IMR-90 (cell line): ENCODE data around the gene YPEL3. TPM values are rescaled to one million over a fixed set of nuclear protein-coding genes. Genes with fewer than 3 reads are reported as not detected.

Experiments used
- ATAC-seq: fragments of 200-7000 bp; cut with Tn5 transposase; 2 replicates; pipeline ENCODE4 v1.9.1; 2020; ENCODE audit warnings: low read depth, mild to moderate bottlenecking, moderate library complexity
- BruUV-seq: library from RNA; stranded (reverse); fragments of 400-500 nt; replicated peaks from 2 replicates; lab custom pipeline; 2021; lab: Mats Ljungman, UMichigan
- CTCF ChIA-PET: fragments of 300-600 bp; formaldehyde crosslinking; extraction: SDS; loops from one replicate; lab custom pipeline; 2021; ENCODE audit warnings: antibody characterized with exemption; lab: Yijun Ruan, JAX
- POLR2A ChIA-PET: fragments of 300-600 bp; sonication (Branson Sonifier 250); formaldehyde crosslinking; loops from one replicate; lab custom pipeline; 2022; ENCODE audit warnings: antibody characterized with exemption; ENCODE audit not compliant: unreplicated experiment; lab: Charles Lee
- DNase-seq: peaks from one replicate; pipeline ENCODE4 v3.0.0; 2013
- H2AFZ ChIP-seq: replicated peaks from 2 replicates; pipeline ENCODE3; 2013; ENCODE audit warnings: low read length, mild to moderate bottlenecking; ENCODE audit not compliant: poor library complexity
- H2AK5ac ChIP-seq: 2 replicates; pipeline ENCODE4 v1.6.1; 2013; ENCODE audit warnings: low read depth, low read length, inconsistent platforms
- H2AK9ac ChIP-seq: replicated peaks from 2 replicates; pipeline ENCODE3; 2013; ENCODE audit warnings: mild to moderate bottlenecking, low read depth, low read length, moderate library complexity; ENCODE audit not compliant: poor library complexity
- H2BK120ac ChIP-seq: 2 replicates; pipeline ENCODE4 v1.6.1; 2013; ENCODE audit warnings: low read depth, low read length, inconsistent platforms
- H2BK15ac ChIP-seq: 3 replicates; pipeline ENCODE4 v1.6.1; 2013; ENCODE audit warnings: low read depth, low read length, inconsistent platforms
- H2BK20ac ChIP-seq: 2 replicates; pipeline ENCODE4 v1.6.1; 2013; ENCODE audit warnings: low read depth, mild to moderate bottlenecking, inconsistent platforms, low read length, moderate library complexity
- H2BK5ac ChIP-seq: 2 replicates; pipeline ENCODE4 v1.6.1; 2013; ENCODE audit warnings: mild to moderate bottlenecking, low read depth, low read length, inconsistent platforms; ENCODE audit not compliant: poor library complexity, severe bottlenecking
- H3K14ac ChIP-seq: replicated peaks from 2 replicates; pipeline ENCODE4 v1.6.1; 2013; ENCODE audit warnings: low read depth, low read length, inconsistent platforms
- H3K18ac ChIP-seq: 2 replicates; pipeline ENCODE4 v1.6.1; 2013; ENCODE audit warnings: low read depth, low read length, control low read depth
- H3K23ac ChIP-seq: 2 replicates; pipeline ENCODE4 v1.6.1; 2013; ENCODE audit warnings: low read depth, low read length, inconsistent platforms
- H3K27ac ChIP-seq: 2 replicates; pipeline ENCODE4 v1.5.1; 2013; ENCODE audit warnings: mild to moderate bottlenecking, control low read depth, low read length; ENCODE audit not compliant: insufficient read depth
- H3K27me3 ChIP-seq: 2 replicates; pipeline ENCODE4 v1.6.1; 2013; ENCODE audit warnings: low read length; ENCODE audit not compliant: control insufficient read depth, insufficient read depth
- H3K36me3 ChIP-seq: 2 replicates; pipeline ENCODE4 v1.6.1; 2013; ENCODE audit warnings: low read length, mixed read lengths; ENCODE audit not compliant: control insufficient read depth, insufficient read depth
- H3K4ac ChIP-seq: 2 replicates; pipeline ENCODE4 v1.6.1; 2013; ENCODE audit warnings: low read depth, low read length, inconsistent platforms
- H3K4me1 ChIP-seq: 2 replicates; pipeline ENCODE4 v1.6.1; 2013; ENCODE audit warnings: low read length, mixed read lengths; ENCODE audit not compliant: control insufficient read depth, insufficient read depth
- H3K4me2 ChIP-seq: 2 replicates; pipeline ENCODE4 v1.6.1; 2013; ENCODE audit warnings: low read depth, mild to moderate bottlenecking, control low read depth, low read length, moderate library complexity
- H3K4me3 ChIP-seq: 2 replicates; pipeline ENCODE4 v1.5.1; 2013; ENCODE audit warnings: low read depth, mild to moderate bottlenecking, control low read depth, low read length, moderate library complexity; ENCODE audit not compliant: insufficient read depth
- H3K56ac ChIP-seq: 2 replicates; pipeline ENCODE4 v1.6.1; 2013; ENCODE audit warnings: low read length, inconsistent platforms; ENCODE audit not compliant: insufficient read depth; ENCODE audit errors: extremely low read depth
- H3K79me1 ChIP-seq, 2 experiments: 2 replicates each; pipeline ENCODE4 v1.6.1; 2013; ENCODE audit warnings: low read length in 2 of 2, inconsistent platforms in 1 of 2, low read depth in 1 of 2
- H3K9ac ChIP-seq: 2 replicates; pipeline ENCODE4 v1.6.1; 2013; ENCODE audit warnings: low read depth, low read length, control low read depth
- H3K9me1 ChIP-seq: 2 replicates; pipeline ENCODE4 v1.6.1; 2013; ENCODE audit warnings: low read length, inconsistent platforms; ENCODE audit not compliant: insufficient read depth
- H3K9me3 ChIP-seq: 2 replicates; pipeline ENCODE4 v1.6.1; 2013; ENCODE audit warnings: low read length; ENCODE audit not compliant: control insufficient read depth, insufficient read depth
- H4K20me1 ChIP-seq: 2 replicates; pipeline ENCODE4 v1.6.1; 2013; ENCODE audit warnings: low read length, inconsistent platforms; ENCODE audit not compliant: insufficient read depth
- H4K5ac ChIP-seq: 2 replicates; pipeline ENCODE4 v1.6.1; 2013; ENCODE audit warnings: mild to moderate bottlenecking, low read depth, low read length, control low read depth
- H4K8ac ChIP-seq, 2 experiments: 2 replicates each; pipeline ENCODE4 v1.6.1; 2013; ENCODE audit warnings: low read depth in 2 of 2, low read length in 2 of 2, control low read depth in 1 of 2, inconsistent platforms in 1 of 2
- H4K91ac ChIP-seq: 2 replicates; pipeline ENCODE4 v1.6.1; 2013; ENCODE audit warnings: low read depth, low read length, inconsistent platforms; ENCODE audit not compliant: insufficient read depth
- CEBPB ChIP-seq: IDR thresholded peaks from 2 replicates; pipeline ENCODE4 v1.6.1; 2012; ENCODE audit warnings: low read depth, low read length, improper control_type of control experiment
- CHD1 ChIP-seq: IDR thresholded peaks from 2 replicates; pipeline ENCODE4 v1.6.1; 2012; ENCODE audit warnings: low read depth, low read length, improper control_type of control experiment
- FOS ChIP-seq: fragments of 150-350 bp; IDR thresholded peaks from 2 replicates; pipeline ENCODE4 v1.6.1; 2016; ENCODE audit warnings: low read depth, low read length
- MAFK ChIP-seq: IDR thresholded peaks from 2 replicates; pipeline ENCODE4 v1.6.1; 2012; ENCODE audit warnings: low read depth, low read length, improper control_type of control experiment
- MAZ ChIP-seq: IDR thresholded peaks from 2 replicates; pipeline ENCODE4 v1.6.1; 2012; ENCODE audit warnings: low read depth, mild to moderate bottlenecking, low read length, improper control_type of control experiment, moderate library complexity, borderline replicate concordance
- MXI1 ChIP-seq: IDR thresholded peaks from 2 replicates; pipeline ENCODE4 v1.6.1; 2012; ENCODE audit warnings: low read depth, mild to moderate bottlenecking, low read length, moderate library complexity, borderline replicate concordance
- POLR2A ChIP-seq: IDR thresholded peaks from 2 replicates; pipeline ENCODE4 v1.6.1; 2012; ENCODE audit warnings: mild to moderate bottlenecking, low read depth, low read length
- RCOR1 ChIP-seq: IDR thresholded peaks from 2 replicates; pipeline ENCODE4 v1.6.1; 2012; ENCODE audit warnings: mild to moderate bottlenecking, low read length, improper control_type of control experiment; ENCODE audit not compliant: insufficient replicate concordance
- dilution Hi-C: fragments of 300-500 bp; cut with HindIII; formaldehyde crosslinking; loops from one replicate; pipeline ENCODE4 v1.14.3; 2018; ENCODE audit warnings: low sequenced_read_pairs; ENCODE audit not compliant: unreplicated experiment
- in situ Hi-C: fragments of 300-500 bp; cut with MboI; formaldehyde crosslinking; loops from 3 replicates; pipeline ENCODE4 v1.14.3; 2019; ENCODE audit warnings: low sequenced_read_pairs, inconsistent platforms, mixed read lengths
- intact Hi-C: fragments of 100-400 bp; cut with micrococcal nuclease; formaldehyde crosslinking; loops from 2 replicates; pipeline ENCODE4 v1.10.0; 2022
- polyA plus RNA-seq, 3 experiments: library from polyadenylated mRNA; depleted of rRNA; stranded (reverse); fragments of >200 nt; gene quantifications; 2 replicates each; pipeline ENCODE4 v1.2.3, GENCODE V29; 2012; ENCODE audit warnings: low replicate concordance in 1 of 3
- total RNA-seq: library from RNA; depleted of rRNA; stranded (reverse); fragments of >200 nt; gene quantifications from 2 replicates; pipeline ENCODE4 v1.2.3, GENCODE V29; 2012

YPEL3 gene
- total and polyA plus RNA-seq, 2 of the 4 experiments (the other 2 are of a cell fraction), result 1.1 to 25.6 TPM

DNA sequence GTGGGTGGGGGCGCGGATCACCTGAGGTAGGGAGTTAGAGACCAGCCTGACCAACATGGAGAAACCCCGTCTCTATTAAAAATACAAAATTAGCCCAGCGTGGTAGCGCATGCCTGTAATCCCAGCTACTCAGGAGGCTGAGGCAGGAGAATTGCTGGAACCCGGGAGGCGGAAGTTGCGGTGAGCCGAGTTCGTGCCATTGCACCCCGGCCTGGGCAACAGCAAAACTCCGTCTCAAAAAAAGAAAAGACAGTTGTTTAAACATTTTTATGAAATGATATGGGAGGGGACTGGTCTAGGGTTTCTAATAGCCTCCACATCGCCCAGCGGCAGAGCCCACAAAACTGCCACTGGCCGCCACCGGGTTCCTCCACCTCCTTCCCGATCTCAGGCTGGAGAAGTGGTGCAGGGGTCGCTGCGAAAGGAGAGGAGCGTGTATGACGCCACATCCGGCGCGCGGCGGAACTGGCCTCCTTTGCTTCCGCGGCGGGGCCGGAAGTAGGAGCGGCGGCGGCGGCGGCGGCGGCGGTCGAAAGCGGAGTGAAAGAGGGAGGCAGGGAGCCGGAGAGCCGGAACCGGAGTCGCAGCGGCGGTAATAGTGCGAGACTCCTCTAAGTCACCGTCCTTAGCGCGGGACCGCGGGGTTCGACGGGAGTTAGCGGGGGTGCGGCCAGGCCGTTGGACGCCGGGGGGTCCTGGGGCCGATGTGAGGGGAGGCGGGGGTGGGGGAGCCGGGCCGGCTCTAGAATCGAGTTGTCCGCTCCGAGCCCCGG is 20.3 kb downstream of the YPEL3 start, which contains the start of gene PPP4C (continued):
- TF ChIP-seq CHD1 (no peak), MAFK (no peak), FOS (no peak), CEBPB (0 out of 2 replicates have a peak, but pooled peaks have one; percentile 16), RCOR1 (no peak), MAZ (peak; percentile 55; the same call in 1 of the 2 replicates), POLR2A (peak; percentile 88)

DNA sequence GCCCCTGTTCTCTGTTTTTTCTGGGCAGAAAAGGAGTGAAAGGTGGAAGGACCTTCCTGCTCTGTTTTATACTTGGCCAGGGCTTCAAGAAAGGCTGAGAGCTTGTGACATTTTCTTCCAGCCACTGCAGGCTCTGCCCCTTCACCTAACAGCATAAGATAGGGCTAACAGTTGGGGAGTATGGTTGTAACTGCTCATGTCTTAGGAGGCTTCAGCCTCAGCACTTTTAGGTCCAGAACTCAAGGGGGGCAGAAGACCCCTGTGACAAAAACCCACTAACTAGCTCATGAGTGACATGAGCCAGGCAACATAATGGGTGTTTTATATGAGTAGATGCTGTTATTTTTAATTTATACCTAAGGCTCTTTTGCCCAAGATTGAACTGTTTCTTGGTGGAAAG is 25.5 kb downstream of the YPEL3 start:
- H2BK120ac ChIP-seq, result no peak overlapping the region
- no peak overlapping the region for H2BK15ac ChIP-seq
- H3K4ac ChIP-seq, result no peak overlapping the region
- POLR2A ChIA-PET, result no interaction called here
- H2BK5ac ChIP-seq, result no peak overlapping the region
- TF ChIP-seq MXI1 (no peak), FOS (no peak)
- H3K9me3 ChIP-seq, result no peaks in the 10 kb centered on the region
- no peak overlapping the region; the same call in 1 of the 2 replicates for H3K4me2 ChIP-seq
- no peak overlapping the region for H4K5ac ChIP-seq
- DNase-seq (no peak), ATAC-seq (no peak)
- H3K18ac ChIP-seq, result no peak overlapping the region
- H3K23ac ChIP-seq, result peak overlapping the region; percentile 38; the same call in 1 of the 2 replicates
- dilution Hi-C loops, result no loop called here
- peaks cover 19% of the 10 kb centered on the region for H3K4me1 ChIP-seq
- H3K4me3 ChIP-seq, result no peak overlapping the region
- H3K56ac ChIP-seq, result no peak overlapping the region
- H4K91ac ChIP-seq, result no peak overlapping the region
- intact Hi-C loops, result no loop called here
- no peak overlapping the region for H2AK9ac ChIP-seq
- H4K8ac ChIP-seq, result no peak overlapping the region
- H2BK20ac ChIP-seq, result no peak overlapping the region
- BruUV-seq, result no TSS peak
- no peak overlapping the region for H3K27ac ChIP-seq
- CTCF ChIA-PET, result no interaction called here
- no peak overlapping the region for H2AK5ac ChIP-seq
- no peak overlapping the region for H3K14ac ChIP-seq
- H3K9ac ChIP-seq, result no peak overlapping the region
- peaks cover 61% of the 10 kb centered on the region for H3K36me3 ChIP-seq
- no peak overlapping the region for H2AFZ ChIP-seq
- no peaks in the 10 kb centered on the region for H3K27me3 ChIP-seq
- H4K20me1 ChIP-seq, result peaks cover 65% of the 10 kb centered on the region
- H3K9me1 ChIP-seq, result peaks cover 19% of the 10 kb centered on the region
- H3K79me1 ChIP-seq, result peaks cover 16 to 59% of the 10 kb centered on the region in 2 experiments
- in situ Hi-C loops, result loop anchor here (10.0 kb wide), 1 partner anchor 334 kb away; the partner anchor contains the start of gene ZNF771
